Measurements from ENCODE around the gene FLRT1.

DNA sequence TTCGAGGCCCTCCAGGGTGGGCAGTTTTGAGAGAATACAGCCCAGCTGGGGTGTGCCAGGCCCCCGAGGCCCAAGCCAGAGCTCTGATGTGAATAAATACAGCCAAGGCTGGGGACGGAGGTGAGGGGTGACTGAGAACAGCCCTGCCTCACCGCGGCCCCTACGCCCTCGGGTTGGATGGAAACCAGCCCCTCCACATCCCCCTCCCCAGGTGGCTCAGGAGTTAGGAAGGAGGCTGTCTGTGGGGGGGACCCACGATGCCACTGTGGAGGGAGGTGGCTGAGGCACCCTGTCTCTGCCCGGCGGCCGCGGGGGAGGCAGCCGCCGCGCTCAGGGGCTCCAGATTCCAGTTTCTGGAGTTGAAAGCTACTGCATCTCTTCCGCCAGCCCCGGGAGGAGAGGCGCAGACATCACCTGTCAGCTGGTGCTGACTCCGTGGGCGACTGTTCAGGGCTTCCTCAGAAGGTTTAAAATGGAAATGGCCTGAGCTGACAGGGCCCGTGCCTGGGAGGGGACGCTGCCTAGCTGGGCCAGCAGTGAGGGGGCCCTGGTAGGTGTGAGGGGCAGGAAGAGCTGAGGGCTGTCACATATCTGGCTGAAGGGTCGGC is 1.4 kb downstream of the FLRT1 start:
- TF ChIP-seq, protein P1, sequence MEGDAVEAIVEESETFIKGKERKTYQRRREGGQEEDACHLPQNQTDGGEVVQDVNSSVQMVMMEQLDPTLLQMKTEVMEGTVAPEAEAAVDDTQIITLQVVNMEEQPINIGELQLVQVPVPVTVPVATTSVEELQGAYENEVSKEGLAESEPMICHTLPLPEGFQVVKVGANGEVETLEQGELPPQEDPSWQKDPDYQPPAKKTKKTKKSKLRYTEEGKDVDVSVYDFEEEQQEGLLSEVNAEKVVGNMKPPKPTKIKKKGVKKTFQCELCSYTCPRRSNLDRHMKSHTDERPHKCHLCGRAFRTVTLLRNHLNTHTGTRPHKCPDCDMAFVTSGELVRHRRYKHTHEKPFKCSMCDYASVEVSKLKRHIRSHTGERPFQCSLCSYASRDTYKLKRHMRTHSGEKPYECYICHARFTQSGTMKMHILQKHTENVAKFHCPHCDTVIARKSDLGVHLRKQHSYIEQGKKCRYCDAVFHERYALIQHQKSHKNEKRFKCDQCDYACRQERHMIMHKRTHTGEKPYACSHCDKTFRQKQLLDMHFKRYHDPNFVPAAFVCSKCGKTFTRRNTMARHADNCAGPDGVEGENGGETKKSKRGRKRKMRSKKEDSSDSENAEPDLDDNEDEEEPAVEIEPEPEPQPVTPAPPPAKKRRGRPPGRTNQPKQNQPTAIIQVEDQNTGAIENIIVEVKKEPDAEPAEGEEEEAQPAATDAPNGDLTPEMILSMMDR (IDR thresholded peaks at IDR 0.05 in 4 of 5, conservative IDR thresholded peaks at IDR 0.05 in 1 of 5), result no peak
- TF ChIP-seq POLR2A (IDR thresholded peaks at IDR 0.05), result no peak

Data from gastrocnemius medialis (tissue), 4 donors.